Measurements from ENCODE around the gene ISCA1. TPM values are rescaled to one million over a fixed set of nuclear protein-coding genes. Genes with fewer than 3 reads are reported as not detected.

The ISCA1 gene
- total and polyA plus RNA-seq, 2 donors (not counting 3 experiments of a cell fraction or from before 2014, with no cell fraction given), result 14.2 to 22.2 TPM

DNA sequence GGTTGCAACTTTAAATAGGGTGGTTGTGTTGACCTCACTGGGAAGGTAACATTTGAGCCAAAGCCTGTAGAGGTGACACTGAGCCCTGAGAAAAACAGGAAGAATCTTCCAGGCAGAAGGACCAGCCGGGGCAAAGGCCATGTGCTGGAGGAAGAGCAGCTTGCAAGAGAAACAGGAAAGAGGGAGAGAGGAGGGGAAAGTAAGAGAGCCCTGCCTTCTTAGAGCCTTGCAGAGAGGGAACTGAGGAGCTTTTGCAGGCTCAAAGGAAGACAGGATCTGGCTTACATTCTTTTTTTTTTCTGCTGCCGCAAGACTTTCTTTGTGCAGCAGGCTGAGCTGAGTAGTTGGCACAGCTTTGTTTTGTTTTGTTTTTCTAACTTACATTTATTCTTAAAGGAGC lies 40.3 kb downstream of the ISCA1 start:
- Histone ChIP-seq H3K4me1 (ENCODE audit: control insufficient read depth, extremely low read depth, insufficient read depth, low read length) (peaks cover 4% of the 10 kb centered on the region), H3K27me3 (ENCODE audit: control insufficient read depth in 2 of 2, insufficient read depth in 2 of 2, low read length in 2 of 2) (no peaks in the 10 kb centered on the region), H4K20me1 (replicated peaks; ENCODE audit: control insufficient read depth, extremely low read depth, insufficient read depth, low read length) (no peaks in the 10 kb centered on the region), H2AFZ (ENCODE audit: low read depth, low read length) (peak overlapping the region; percentile 67), H3K4me2 (ENCODE audit: insufficient read depth, low read length) (no peak overlapping the region), H3K9me3 (replicated peaks; ENCODE audit: control insufficient read depth, insufficient read depth, low read length) (no peaks in the 10 kb centered on the region), H3K4me3 (replicated peaks in 1 of 3; ENCODE audit: insufficient read depth in 1 of 3, low read depth in 1 of 3, low read length in 3 of 3) (no peak overlapping the region), H3K27ac (ENCODE audit: insufficient read depth, low read depth, low read length) (no peak overlapping the region), H3K9me1 (replicated peaks; ENCODE audit: control insufficient read depth, extremely low read depth, insufficient read depth, low read length) (no peaks in the 10 kb centered on the region), H3K36me3 (ENCODE audit: control insufficient read depth in 2 of 2, extremely low read depth in 1 of 2, insufficient read depth in 2 of 2, low read length in 2 of 2) (no peaks in the 10 kb centered on the region), H3K79me2 (ENCODE audit: control insufficient read depth, insufficient read depth, low read length) (no peaks in the 10 kb centered on the region), H3K9ac (replicated peaks; ENCODE audit: extremely low read depth, insufficient read depth, low read length) (no peak overlapping the region)
- FAIRE-seq (peak; percentile 21), DNase-seq (ENCODE audit: low read depth, low spot score) (peak; percentile 53)
- intact Hi-C loops (cut with micrococcal nuclease), result no loop called here
- TF ChIP-seq MYC (IDR thresholded peaks at IDR 0.05; ENCODE audit: low read depth, low read length) (no peak), JUN (IDR thresholded peaks at IDR 0.05; ENCODE audit: borderline replicate concordance, insufficient read depth, insufficient read length, low read depth) (no peak), EZH2 (IDR thresholded peaks at IDR 0.05; ENCODE audit: borderline replicate concordance, low read depth, low read length, severe bottlenecking) (no peak), POLR2AphosphoS5 (IDR thresholded peaks at IDR 0.05; ENCODE audit: insufficient read depth, low read depth, low read length) (no peak), GATA2 (IDR thresholded peaks at IDR 0.05; ENCODE audit: insufficient read depth, insufficient read length, low read depth, low read length) (no peak), MAX (IDR thresholded peaks at IDR 0.05; ENCODE audit: insufficient read depth, insufficient read length) (no peak), FOS (IDR thresholded peaks at IDR 0.05; ENCODE audit: borderline replicate concordance, insufficient read depth, low read length) (no peak), POLR2A (IDR thresholded peaks at IDR 0.05; ENCODE audit: low read depth, low read length) (no peak)
- TF ChIP-seq, protein P1, sequence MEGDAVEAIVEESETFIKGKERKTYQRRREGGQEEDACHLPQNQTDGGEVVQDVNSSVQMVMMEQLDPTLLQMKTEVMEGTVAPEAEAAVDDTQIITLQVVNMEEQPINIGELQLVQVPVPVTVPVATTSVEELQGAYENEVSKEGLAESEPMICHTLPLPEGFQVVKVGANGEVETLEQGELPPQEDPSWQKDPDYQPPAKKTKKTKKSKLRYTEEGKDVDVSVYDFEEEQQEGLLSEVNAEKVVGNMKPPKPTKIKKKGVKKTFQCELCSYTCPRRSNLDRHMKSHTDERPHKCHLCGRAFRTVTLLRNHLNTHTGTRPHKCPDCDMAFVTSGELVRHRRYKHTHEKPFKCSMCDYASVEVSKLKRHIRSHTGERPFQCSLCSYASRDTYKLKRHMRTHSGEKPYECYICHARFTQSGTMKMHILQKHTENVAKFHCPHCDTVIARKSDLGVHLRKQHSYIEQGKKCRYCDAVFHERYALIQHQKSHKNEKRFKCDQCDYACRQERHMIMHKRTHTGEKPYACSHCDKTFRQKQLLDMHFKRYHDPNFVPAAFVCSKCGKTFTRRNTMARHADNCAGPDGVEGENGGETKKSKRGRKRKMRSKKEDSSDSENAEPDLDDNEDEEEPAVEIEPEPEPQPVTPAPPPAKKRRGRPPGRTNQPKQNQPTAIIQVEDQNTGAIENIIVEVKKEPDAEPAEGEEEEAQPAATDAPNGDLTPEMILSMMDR (IDR thresholded peaks at IDR 0.05; ENCODE audit: extremely low read depth in 1 of 2, insufficient read depth in 1 of 2, low read depth in 1 of 2, low read length in 2 of 2), result no peak
- dilution Hi-C loops (cut with MboI; ENCODE audit: extremely low pct_ligation_motif_present, low sequenced_read_pairs), result no loop called here
- ChIA-PET CTCF (interaction anchor here (1.0 to 4.2 kb wide), 3 partner anchors 10 to 40 kb away, joined by 3 to 20 read pairs (median 3); no protein-coding TSS in a partner anchor), POLR2A (no interaction called here)
- BruUV-seq (replicated peaks), result no TSS peak
